Measurements from ENCODE around the gene GCNA.

The GCNA gene

DNA sequence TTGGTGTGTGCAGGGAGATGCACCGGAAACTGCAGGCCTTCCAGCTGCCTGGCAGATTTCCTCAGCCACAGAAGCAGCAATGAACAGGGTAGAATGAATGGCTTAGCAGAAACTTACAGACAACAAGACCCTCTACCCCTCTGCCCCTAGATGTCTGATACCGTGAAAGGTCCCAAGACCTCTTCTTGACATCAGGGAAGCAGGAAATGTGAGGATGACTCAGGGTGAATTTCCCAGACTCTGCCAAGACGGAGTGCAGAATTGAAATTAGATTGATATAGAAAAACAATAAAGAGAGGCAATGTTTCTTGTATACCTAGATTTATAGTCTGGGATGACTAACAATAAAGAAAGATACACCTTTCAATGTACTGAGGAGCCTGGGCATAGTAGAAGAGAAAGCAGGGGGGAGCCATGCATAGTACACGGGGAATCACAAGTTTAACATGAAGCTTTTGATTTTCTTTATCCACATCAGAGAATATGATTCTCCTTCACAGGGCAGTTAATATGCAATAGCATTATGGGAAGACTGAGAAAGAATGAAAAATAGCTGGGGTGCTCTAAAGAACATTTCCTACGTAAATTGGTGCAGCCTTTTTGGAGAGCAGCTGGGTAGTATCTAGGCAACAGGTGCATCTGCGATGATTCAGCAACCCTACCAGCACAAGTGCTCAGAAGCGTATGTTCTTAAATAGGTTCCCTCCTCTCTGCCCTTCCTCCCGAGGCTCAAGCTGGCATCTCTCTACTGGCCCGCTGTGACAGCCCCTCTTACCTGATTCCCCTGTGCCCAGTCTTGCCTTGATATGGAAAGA is 58.4 kb downstream of the GCNA start:
- TF ChIP-seq GATA2 (IDR thresholded peaks at IDR 0.05; ENCODE audit: low read depth, low read length) (no peak), GATA3 (IDR thresholded peaks at IDR 0.05; ENCODE audit: low read depth, low read length) (no peak)

DNA sequence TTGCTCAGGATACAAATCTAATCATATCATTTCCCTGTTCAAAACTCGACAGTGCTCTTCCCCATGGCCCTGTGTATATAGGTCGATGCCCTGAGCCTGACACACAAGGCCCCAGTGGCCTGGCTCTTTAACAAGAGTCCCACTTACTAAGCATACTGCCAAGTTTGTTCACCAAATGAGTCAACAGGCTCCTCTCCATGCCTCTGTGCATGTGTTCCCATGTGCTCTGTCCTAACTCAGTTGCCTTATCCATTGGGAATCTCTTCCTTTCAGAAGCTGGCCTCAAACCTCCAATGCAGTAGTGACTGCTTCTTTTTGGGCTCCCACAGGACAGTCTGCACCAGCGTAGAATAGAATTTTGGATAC is 59.0 kb downstream of the GCNA start:
- TF ChIP-seq GATA2 (IDR thresholded peaks at IDR 0.05; ENCODE audit: low read depth, low read length) (no peak), GATA3 (IDR thresholded peaks at IDR 0.05; ENCODE audit: low read depth, low read length) (no peak)

DNA sequence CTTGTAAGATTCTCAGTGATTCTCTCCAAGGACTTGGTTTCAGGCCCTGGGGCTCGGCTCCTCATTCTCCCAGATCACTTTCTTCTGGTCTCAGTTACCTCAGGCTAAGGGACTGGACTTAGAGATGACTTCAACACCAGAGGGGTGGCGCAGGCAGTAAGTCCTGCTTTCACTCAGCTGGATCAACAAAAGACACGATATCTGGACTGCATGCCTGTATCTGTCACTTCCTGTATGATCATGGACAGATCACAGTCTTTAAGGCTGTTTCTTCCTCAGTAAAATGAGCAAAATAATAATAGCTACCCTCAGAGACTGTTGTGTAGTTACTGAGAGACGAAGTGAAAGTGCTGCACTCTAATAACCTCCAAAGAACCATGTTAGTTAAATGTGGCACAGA is 59.6 kb downstream of the GCNA start:
- no peak for TF ChIP-seq GATA2 (IDR thresholded peaks at IDR 0.05; ENCODE audit: low read depth, low read length)
- no peak for TF ChIP-seq GATA3 (IDR thresholded peaks at IDR 0.05; ENCODE audit: low read depth, low read length)

GRCh38 chrX:71638409-71638808 is 60.2 kb downstream of the GCNA start:
- no peak for TF ChIP-seq GATA3 (IDR thresholded peaks at IDR 0.05; ENCODE audit: low read depth, low read length)
- TF ChIP-seq GATA2 (IDR thresholded peaks at IDR 0.05; ENCODE audit: low read depth, low read length), result no peak

DNA sequence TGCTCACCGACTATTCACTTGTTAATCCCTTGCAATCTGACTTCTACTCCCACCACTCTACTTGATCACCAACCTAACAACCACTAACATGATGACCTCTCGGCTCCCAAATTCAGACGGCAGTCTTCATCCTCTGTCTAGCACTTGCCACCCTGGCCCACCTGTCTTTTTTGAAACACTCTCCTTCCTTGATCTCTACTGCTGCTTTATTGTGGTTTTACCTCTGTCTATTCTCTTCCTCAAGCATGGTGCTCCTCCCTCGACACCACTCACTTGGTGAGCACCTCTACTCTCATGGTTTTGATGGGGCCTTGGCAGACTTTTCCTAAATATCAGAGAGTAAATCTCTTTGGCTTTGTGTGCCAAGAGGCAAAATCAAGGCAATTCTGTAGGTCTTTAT is 61.8 kb downstream of the GCNA start:
- TF ChIP-seq GATA3 (IDR thresholded peaks at IDR 0.05; ENCODE audit: low read depth, low read length) (no peak), GATA2 (IDR thresholded peaks at IDR 0.05; ENCODE audit: low read depth, low read length) (no peak)

- no peak for TF ChIP-seq GATA3 (IDR thresholded peaks at IDR 0.05; ENCODE audit: low read depth, low read length)
- TF ChIP-seq GATA2 (IDR thresholded peaks at IDR 0.05; ENCODE audit: low read depth, low read length), result no peak
Observed at GRCh38 chrX:71650333-71650969, 72.2 kb downstream of the GCNA start.

DNA sequence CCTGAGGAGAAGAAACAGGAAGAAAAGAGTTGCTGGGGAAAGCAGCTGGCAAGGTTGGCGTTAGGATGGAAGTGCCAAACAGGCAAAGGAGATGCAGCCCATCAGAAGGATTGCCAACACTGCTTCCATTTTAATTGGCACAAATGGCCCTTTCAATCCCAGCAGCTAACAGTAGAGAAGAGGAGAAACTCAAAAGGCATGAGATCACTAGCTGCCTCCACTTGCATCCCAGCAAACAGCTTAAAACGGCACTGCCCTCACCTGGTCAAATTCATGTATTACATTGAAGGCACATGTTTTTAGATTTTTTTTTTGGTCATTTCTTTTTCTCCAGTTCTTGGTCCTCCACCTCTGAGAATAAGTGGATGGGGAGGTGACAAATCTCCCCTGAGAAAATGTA is 74.2 kb downstream of the GCNA start:
- no peak for TF ChIP-seq GATA3 (IDR thresholded peaks at IDR 0.05; ENCODE audit: low read depth, low read length)
- no peak for TF ChIP-seq GATA2 (IDR thresholded peaks at IDR 0.05; ENCODE audit: low read depth, low read length)

GRCh38 chrX:71653344-71653743 is 75.1 kb downstream of the GCNA start:
- TF ChIP-seq GATA2 (IDR thresholded peaks at IDR 0.05; ENCODE audit: low read depth, low read length), result no peak
- no peak for TF ChIP-seq GATA3 (IDR thresholded peaks at IDR 0.05; ENCODE audit: low read depth, low read length)

DNA sequence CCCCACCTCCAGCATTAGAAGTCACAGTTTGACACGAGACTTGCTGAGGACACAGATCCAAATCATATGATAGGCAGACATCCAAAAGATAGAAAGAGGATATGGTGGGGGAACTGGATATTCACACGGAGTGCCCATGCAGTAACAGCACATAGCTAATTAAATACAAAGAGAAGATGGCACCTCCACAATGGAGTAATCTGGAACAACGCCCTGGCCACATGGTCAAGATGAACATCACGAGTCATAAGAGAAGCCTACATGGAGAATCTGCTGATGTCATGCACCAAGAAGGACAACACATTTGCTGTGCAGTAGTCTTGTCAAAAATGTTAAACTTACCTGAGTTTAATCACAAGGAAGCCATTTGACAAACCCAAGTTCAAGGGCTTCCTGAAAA is 79.0 kb downstream of the GCNA start:
- TF ChIP-seq GATA3 (IDR thresholded peaks at IDR 0.05; ENCODE audit: low read depth, low read length) (no peak), GATA2 (IDR thresholded peaks at IDR 0.05; ENCODE audit: low read depth, low read length) (no peak)

- no peak for TF ChIP-seq GATA2 (IDR thresholded peaks at IDR 0.05; ENCODE audit: low read depth, low read length)
- TF ChIP-seq GATA3 (IDR thresholded peaks at IDR 0.05; ENCODE audit: low read depth, low read length), result no peak
Observed at GRCh38 chrX:71659342-71659741, 81.1 kb downstream of the GCNA start.

DNA sequence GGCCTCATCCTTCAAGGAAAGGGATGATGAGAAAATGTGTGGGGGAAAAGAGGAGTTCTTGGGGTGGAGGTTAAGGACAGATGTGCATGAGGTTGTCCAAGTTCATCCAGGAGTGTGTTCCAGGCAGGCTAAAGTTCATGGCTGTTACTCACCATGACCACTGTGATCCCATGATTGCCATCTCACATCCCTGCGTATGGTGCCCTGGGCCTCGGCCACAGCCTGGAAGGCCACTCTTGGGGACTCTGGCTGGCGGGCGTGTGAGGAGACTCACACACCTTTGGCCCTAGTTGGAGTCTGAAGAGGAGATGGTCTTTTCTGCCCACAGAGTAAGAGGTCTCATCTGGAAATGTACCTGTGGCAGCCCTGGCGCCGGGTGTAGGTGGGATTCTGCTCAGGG is 81.7 kb downstream of the GCNA start:
- TF ChIP-seq GATA3 (IDR thresholded peaks at IDR 0.05; ENCODE audit: low read depth, low read length) (no peak), GATA2 (IDR thresholded peaks at IDR 0.05; ENCODE audit: low read depth, low read length) (no peak)

DNA sequence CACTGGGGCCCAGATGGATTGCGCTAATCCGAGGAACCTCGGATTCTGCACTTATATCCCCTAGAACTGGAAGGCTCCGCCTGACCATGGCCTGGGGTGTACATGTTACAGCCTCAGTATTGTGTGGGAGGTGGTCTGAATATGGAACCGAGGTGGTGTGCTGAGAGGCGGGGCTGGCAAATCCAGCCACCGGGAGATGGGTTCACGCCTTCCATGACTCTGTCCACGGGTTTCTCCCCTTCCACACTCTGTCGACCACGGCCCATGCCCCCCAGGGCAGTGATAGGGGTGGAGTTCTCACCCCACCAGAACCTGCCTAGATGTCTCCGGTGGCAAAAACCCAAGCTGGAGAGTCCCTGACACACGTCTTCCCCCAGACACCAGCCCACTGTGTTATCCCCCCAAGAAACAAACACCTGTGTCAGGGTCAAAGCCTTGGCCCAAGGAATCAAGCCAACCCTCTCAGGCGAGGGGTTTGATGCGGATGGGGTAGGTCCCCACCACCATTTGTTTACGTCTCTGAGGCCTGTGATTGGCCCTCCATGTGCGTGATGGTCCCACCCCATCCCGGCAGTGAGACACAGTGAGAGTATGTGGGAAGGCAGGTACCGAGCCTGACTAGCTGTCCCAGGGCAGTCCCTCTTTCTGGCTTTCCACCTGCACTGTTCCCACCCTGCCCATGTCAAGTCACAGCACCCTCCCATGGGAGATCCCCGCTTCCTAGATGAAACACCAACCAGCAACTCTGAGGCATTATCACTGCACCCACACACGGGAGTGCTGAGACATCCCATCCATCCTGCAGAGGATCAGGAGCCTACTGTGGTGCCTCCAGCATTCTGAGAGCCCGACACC is 82.6 kb downstream of the GCNA start:
- no peak for TF ChIP-seq GATA3 (IDR thresholded peaks at IDR 0.05; ENCODE audit: low read depth, low read length)
- no peak for TF ChIP-seq GATA2 (IDR thresholded peaks at IDR 0.05; ENCODE audit: low read depth, low read length)

- no peak for TF ChIP-seq GATA2 (IDR thresholded peaks at IDR 0.05; ENCODE audit: low read depth, low read length)
- no peak for TF ChIP-seq GATA3 (IDR thresholded peaks at IDR 0.05; ENCODE audit: low read depth, low read length)
Observed at GRCh38 chrX:71661919-71662318, 83.7 kb downstream of the GCNA start.
